DND-41 (cell line): ENCODE results near the gene DYSF.

Source experiments
- CTCF ChIP-seq: IDR thresholded peaks from 2 replicates; pipeline ENCODE4 v1.5.1; 2012; ENCODE audit warnings: borderline replicate concordance, low read length, moderate library complexity, mild to moderate bottlenecking; ENCODE audit not compliant: poor library complexity, severe bottlenecking; ENCODE audit errors: extremely low read depth
- EZH2 ChIP-seq: IDR thresholded peaks from 3 replicates; pipeline ENCODE4 v1.6.1; 2012; ENCODE audit warnings: borderline replicate concordance, low read depth, mild to moderate bottlenecking, moderate library complexity, low read length, inconsistent platforms; ENCODE audit not compliant: severe bottlenecking

DNA sequence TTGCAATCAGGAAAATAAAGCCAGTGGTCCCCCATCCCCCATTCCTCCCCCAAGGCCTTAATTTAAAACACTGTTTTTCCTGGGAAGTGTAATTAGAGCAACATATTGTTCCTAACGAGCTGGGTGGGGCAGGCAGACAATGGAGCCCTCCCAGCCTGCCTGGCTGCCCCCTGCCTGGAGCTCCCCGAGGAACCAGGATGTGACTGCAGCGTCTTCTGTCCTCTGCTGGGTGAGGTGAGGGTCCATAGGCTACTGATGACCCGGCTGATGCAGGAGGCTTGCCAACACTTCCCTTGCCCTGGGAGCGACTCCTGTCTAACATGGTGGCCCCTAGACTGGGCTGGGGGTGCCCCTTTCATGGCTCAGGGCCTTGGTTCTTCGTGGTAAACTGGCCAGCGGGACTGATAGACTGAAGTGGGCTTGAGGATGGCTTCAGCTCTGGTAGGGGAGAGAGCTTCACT, 152.4 kb downstream of the DYSF start:
- TF ChIP-seq CTCF (no peak), EZH2 (no peak)
